GM23338 (cell line): ENCODE measurements around the gene MYRF. TPM values are rescaled to one million over a fixed set of nuclear protein-coding genes. Genes with fewer than 3 reads are reported as not detected.

Source experiments
- ATAC-seq: fragments of 200-7000 bp; cut with Tn5 transposase; 3 replicates; pipeline ENCODE4 v1.9.1; 2020
- DNase-seq: peaks from one replicate; pipeline ENCODE4 v3.0.0-alpha.2; 2015; ENCODE audit warnings: low spot score
- H2AFZ ChIP-seq: fragments of 200-600 bp; sonication (generic); 2 replicates; pipeline ENCODE4 v1.8.0; 2016; ENCODE audit warnings: antibody characterized with exemption, mild to moderate bottlenecking, moderate library complexity
- H3F3A ChIP-seq: fragments of 200-600 bp; sonication (generic); replicated peaks from 2 replicates; pipeline ENCODE4 v1.8.0; 2017; ENCODE audit warnings: antibody characterized with exemption, mixed run types, low read depth
- H3K27ac ChIP-seq: fragments of 200-600 bp; sonication (generic); 2 replicates; pipeline ENCODE4 v1.6.1; 2016; ENCODE audit warnings: low read depth
- H3K27me3 ChIP-seq: fragments of 200-600 bp; sonication (generic); 2 replicates; pipeline ENCODE4 v1.8.0; 2016; ENCODE audit warnings: mild to moderate bottlenecking, mixed run types, moderate library complexity; ENCODE audit not compliant: insufficient read depth
- H3K36me3 ChIP-seq: fragments of 200-600 bp; sonication (generic); 2 replicates; pipeline ENCODE4 v1.8.0; 2016; ENCODE audit warnings: mild to moderate bottlenecking; ENCODE audit not compliant: insufficient read depth
- H3K4me1 ChIP-seq: fragments of 200-600 bp; sonication (generic); 2 replicates; pipeline ENCODE4 v1.8.0; 2016; ENCODE audit warnings: mild to moderate bottlenecking, moderate library complexity; ENCODE audit not compliant: insufficient read depth
- H3K4me2 ChIP-seq: fragments of 200-600 bp; sonication (generic); 2 replicates; pipeline ENCODE4 v1.7.1; 2017; ENCODE audit warnings: mixed run types
- H3K4me3 ChIP-seq: fragments of 200-600 bp; sonication (generic); 2 replicates; pipeline ENCODE4 v1.6.1; 2016; ENCODE audit warnings: mixed run types
- H3K79me2 ChIP-seq: fragments of 200-600 bp; sonication (generic); replicated peaks from 2 replicates; pipeline ENCODE4 v1.8.0; 2017; ENCODE audit warnings: mild to moderate bottlenecking; ENCODE audit not compliant: insufficient read depth
- H3K9me2 ChIP-seq: fragments of 200-600 bp; sonication (generic); 2 replicates; pipeline ENCODE4 v1.8.0; 2017; ENCODE audit not compliant: insufficient read depth
- H4K20me1 ChIP-seq: fragments of 200-600 bp; sonication (generic); replicated peaks from 2 replicates; pipeline ENCODE4 v1.8.0; 2017; ENCODE audit warnings: mild to moderate bottlenecking; ENCODE audit not compliant: insufficient read depth
- H3K27ac Mint-ChIP-seq: 2 replicates; pipeline ENCODE4 v1.8.0; 2020; ENCODE audit warnings: inconsistent platforms, mild to moderate bottlenecking, moderate library complexity, mixed read lengths
- H3K27me3 Mint-ChIP-seq: 3 replicates; pipeline ENCODE4 v1.8.0; 2022; ENCODE audit warnings: low read depth, mild to moderate bottlenecking, moderate library complexity, mixed read lengths, inconsistent platforms; ENCODE audit not compliant: insufficient read depth, poor library complexity
- H3K36me3 Mint-ChIP-seq: 3 replicates; pipeline ENCODE4 v1.8.0; 2021; ENCODE audit warnings: low read depth, mild to moderate bottlenecking, inconsistent platforms, moderate library complexity, mixed read lengths
- H3K4me1 Mint-ChIP-seq: 3 replicates; pipeline ENCODE4 v1.8.0; 2020; ENCODE audit warnings: mild to moderate bottlenecking, inconsistent platforms, mixed read lengths
- H3K4me3 Mint-ChIP-seq: 3 replicates; pipeline ENCODE4 v1.8.0; 2021; ENCODE audit warnings: moderate library complexity, mild to moderate bottlenecking, inconsistent platforms, mixed read lengths
- H3K9me3 Mint-ChIP-seq: 3 replicates; pipeline ENCODE4 v1.8.0; 2020; ENCODE audit warnings: moderate library complexity, mild to moderate bottlenecking, inconsistent platforms, mixed read lengths
- EZH2 ChIP-seq: fragments of 200-600 bp; sonication (generic); IDR thresholded peaks from one replicate; pipeline ENCODE4 v1.8.0; 2017; ENCODE audit warnings: antibody characterized with exemption, mild to moderate bottlenecking, low read depth; ENCODE audit not compliant: unreplicated experiment
- EZH2phosphoT487 ChIP-seq: fragments of 200-600 bp; sonication (generic); IDR thresholded peaks from one replicate; pipeline ENCODE4 v1.8.1; 2018; ENCODE audit warnings: antibody characterized with exemption; ENCODE audit not compliant: unreplicated experiment
- JUNB ChIP-seq: IDR thresholded peaks from one replicate; pipeline ENCODE4 v1.6.1; 2016; ENCODE audit warnings: antibody characterized with exemption; ENCODE audit not compliant: unreplicated experiment
- NANOG ChIP-seq: IDR thresholded peaks from 2 replicates; pipeline ENCODE4 v1.6.1; 2016; ENCODE audit warnings: antibody characterized with exemption, borderline replicate concordance
- POLR2AphosphoS5 ChIP-seq: IDR thresholded peaks from 2 replicates; pipeline ENCODE4 v1.6.1; 2016; ENCODE audit warnings: antibody characterized with exemption, low read depth
- ZNF114 ChIP-seq: fragments of 250-450 bp; sonication (Bioruptor Pico); IDR thresholded peaks from 2 replicates; pipeline ENCODE4 v1.5.0; 2020; ENCODE audit warnings: mild to moderate bottlenecking, moderate library complexity
- ZNF331 ChIP-seq: fragments of 250-450 bp; sonication (Bioruptor Pico); IDR thresholded peaks from 2 replicates; pipeline ENCODE4 v1.5.0; 2020; ENCODE audit warnings: low read depth, mild to moderate bottlenecking, moderate library complexity
- polyA plus RNA-seq: library from polyadenylated mRNA; unstranded; fragments of >200 nt; fragmentation: Nextera tagmentation; extraction: Ambion mirVana; gene quantifications from 2 replicates; pipeline ENCODE4 v1.2.1, GENCODE V29; 2016
- total RNA-seq: library from RNA; depleted of rRNA; stranded (reverse); fragments of >200 nt; shearing (Covaris generic); gene quantifications from 2 replicates; pipeline ENCODE4 v1.2.3, GENCODE V29; 2014
- TF ChIP-seq, protein P1 (sequence below): fragments of 250-450 bp; sonication (Bioruptor Pico); IDR thresholded peaks from 2 replicates; pipeline ENCODE4 v1.5.0; 2020; ENCODE audit warnings: mild to moderate bottlenecking, moderate library complexity
- TF ChIP-seq, protein P2 (sequence below), 2 experiments: fragments of 200-600 bp in 1 of 2; sonication (generic) in 1 of 2; conservative IDR thresholded peaks; 2 replicates each; pipeline versions ENCODE4 v1.5.1 to v1.6.1; 2016 to 2017; ENCODE audit warnings: antibody characterized with exemption in 2 of 2, low read depth in 2 of 2, mild to moderate bottlenecking in 2 of 2, moderate library complexity in 1 of 2

MYRF gene
- total and polyA plus RNA-seq, 2 experiments from 2014 or later: 1.9 to 5.5 TPM

DNA sequence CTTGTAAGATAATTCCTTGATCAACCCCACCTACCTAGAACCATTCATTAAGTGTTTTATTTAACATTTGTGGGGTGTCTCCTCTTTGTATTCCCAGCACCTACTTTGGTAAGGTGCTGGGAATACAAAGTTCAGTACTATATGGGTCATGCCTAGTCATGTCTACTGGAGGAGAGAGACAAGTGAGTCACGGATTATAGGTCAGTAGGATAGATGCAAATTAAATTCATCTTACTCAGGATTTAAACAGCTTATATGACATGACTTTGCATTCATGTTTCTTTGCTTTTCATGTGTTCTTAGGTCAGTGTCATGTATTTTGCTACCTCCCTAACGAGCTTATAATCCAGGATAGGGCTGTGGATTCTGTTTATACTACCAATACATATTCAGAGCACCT lies 67.7 kb downstream of the MYRF start (continued):
- TF ChIP-seq, protein P1, sequence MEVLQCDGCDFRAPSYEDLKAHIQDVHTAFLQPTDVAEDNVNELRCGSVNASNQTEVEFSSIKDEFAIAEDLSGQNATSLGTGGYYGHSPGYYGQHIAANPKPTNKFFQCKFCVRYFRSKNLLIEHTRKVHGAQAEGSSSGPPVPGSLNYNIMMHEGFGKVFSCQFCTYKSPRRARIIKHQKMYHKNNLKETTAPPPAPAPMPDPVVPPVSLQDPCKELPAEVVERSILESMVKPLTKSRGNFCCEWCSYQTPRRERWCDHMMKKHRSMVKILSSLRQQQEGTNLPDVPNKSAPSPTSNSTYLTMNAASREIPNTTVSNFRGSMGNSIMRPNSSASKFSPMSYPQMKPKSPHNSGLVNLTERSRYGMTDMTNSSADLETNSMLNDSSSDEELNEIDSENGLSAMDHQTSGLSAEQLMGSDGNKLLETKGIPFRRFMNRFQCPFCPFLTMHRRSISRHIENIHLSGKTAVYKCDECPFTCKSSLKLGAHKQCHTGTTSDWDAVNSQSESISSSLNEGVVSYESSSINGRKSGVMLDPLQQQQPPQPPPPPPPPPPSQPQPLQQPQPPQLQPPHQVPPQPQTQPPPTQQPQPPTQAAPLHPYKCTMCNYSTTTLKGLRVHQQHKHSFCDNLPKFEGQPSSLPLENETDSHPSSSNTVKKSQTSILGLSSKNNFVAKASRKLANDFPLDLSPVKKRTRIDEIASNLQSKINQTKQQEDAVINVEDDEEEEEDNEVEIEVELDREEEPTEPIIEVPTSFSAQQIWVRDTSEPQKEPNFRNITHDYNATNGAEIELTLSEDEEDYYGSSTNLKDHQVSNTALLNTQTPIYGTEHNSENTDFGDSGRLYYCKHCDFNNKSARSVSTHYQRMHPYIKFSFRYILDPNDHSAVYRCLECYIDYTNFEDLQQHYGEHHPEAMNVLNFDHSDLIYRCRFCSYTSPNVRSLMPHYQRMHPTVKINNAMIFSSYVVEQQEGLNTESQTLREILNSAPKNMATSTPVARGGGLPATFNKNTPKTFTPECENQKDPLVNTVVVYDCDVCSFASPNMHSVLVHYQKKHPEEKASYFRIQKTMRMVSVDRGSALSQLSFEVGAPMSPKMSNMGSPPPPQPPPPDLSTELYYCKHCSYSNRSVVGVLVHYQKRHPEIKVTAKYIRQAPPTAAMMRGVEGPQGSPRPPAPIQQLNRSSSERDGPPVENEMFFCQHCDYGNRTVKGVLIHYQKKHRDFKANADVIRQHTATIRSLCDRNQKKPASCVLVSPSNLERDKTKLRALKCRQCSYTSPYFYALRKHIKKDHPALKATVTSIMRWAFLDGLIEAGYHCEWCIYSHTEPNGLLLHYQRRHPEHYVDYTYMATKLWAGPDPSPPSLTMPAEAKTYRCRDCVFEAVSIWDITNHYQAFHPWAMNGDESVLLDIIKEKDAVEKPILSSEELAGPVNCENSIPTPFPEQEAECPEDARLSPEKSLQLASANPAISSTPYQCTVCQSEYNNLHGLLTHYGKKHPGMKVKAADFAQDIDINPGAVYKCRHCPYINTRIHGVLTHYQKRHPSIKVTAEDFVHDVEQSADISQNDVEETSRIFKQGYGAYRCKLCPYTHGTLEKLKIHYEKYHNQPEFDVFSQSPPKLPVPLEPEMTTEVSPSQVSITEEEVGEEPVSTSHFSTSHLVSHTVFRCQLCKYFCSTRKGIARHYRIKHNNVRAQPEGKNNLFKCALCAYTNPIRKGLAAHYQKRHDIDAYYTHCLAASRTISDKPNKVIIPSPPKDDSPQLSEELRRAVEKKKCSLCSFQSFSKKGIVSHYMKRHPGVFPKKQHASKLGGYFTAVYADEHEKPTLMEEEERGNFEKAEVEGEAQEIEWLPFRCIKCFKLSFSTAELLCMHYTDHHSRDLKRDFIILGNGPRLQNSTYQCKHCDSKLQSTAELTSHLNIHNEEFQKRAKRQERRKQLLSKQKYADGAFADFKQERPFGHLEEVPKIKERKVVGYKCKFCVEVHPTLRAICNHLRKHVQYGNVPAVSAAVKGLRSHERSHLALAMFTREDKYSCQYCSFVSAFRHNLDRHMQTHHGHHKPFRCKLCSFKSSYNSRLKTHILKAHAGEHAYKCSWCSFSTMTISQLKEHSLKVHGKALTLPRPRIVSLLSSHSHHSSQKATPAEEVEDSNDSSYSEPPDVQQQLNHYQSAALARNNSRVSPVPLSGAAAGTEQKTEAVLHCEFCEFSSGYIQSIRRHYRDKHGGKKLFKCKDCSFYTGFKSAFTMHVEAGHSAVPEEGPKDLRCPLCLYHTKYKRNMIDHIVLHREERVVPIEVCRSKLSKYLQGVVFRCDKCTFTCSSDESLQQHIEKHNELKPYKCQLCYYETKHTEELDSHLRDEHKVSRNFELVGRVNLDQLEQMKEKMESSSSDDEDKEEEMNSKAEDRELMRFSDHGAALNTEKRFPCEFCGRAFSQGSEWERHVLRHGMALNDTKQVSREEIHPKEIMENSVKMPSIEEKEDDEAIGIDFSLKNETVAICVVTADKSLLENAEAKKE (CRISPR knock-in tag): no peak
- TF ChIP-seq ZNF114 (CRISPR knock-in tag) (no peak), JUNB (no peak), POLR2AphosphoS5 (no peak), NANOG (no peak), ZNF331 (CRISPR knock-in tag) (no peak)
- TF ChIP-seq, protein P2, sequence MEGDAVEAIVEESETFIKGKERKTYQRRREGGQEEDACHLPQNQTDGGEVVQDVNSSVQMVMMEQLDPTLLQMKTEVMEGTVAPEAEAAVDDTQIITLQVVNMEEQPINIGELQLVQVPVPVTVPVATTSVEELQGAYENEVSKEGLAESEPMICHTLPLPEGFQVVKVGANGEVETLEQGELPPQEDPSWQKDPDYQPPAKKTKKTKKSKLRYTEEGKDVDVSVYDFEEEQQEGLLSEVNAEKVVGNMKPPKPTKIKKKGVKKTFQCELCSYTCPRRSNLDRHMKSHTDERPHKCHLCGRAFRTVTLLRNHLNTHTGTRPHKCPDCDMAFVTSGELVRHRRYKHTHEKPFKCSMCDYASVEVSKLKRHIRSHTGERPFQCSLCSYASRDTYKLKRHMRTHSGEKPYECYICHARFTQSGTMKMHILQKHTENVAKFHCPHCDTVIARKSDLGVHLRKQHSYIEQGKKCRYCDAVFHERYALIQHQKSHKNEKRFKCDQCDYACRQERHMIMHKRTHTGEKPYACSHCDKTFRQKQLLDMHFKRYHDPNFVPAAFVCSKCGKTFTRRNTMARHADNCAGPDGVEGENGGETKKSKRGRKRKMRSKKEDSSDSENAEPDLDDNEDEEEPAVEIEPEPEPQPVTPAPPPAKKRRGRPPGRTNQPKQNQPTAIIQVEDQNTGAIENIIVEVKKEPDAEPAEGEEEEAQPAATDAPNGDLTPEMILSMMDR (conservative IDR thresholded peaks at IDR 0.05; ENCODE audit: low read depth in 2 of 2): no peak

DNA sequence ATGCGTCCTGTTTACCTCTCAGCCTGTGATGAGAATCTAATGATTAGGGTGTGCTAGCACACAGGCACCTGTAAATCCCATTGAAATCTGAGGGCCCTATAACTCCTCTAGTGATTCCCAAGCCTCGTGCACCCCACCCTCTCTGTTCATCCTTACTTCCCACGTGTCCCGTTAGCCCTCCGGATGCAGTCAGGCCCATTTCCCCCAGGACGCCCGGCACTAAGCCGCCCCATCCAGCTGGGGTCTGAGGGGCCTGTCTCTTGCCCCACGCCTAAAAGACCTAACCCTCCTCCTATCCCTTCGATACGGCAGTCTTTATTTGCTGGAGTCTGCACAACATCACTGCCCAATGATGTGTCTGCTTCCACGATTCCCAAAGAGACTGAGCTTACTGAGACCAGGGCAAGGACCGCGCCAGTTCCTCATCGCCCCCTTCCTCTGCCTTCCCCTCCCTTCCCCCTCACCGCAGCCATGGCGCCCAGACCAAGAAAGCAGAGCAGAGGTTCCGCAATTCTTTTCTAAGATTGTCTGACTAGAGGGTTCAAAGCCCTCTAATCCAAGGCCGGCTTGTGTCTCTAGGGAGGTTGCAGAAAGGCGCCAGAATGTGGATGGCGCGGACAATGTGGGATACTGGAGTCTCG lies 74.6 kb downstream of the MYRF start:
- ATAC-seq: peak; percentile 15
- Mint-ChIP-seq H3K4me3 (peak overlapping the region; percentile 87), H3K27me3 (peaks cover 21% of the 10 kb centered on the region), H3K4me1 (peaks cover 38% of the 10 kb centered on the region), H3K36me3 (peaks cover 36% of the 10 kb centered on the region), H3K9me3 (peaks cover 3% of the 10 kb centered on the region; the same call in 1 of the 3 replicates), H3K27ac (peak overlapping the region; percentile 97)
- peak overlapping the region; percentile 99 for H3K27ac ChIP-seq
- peak overlapping the region; percentile 100 for H3K4me2 ChIP-seq
- DNase-seq: no peak
- H3F3A ChIP-seq: peaks cover 33% of the 10 kb centered on the region
- H4K20me1 ChIP-seq: peaks cover 23% of the 10 kb centered on the region
- H2AFZ ChIP-seq: peak overlapping the region; percentile 86; the same call in 1 of the 2 replicates
- H3K9me2 ChIP-seq: no peaks in the 10 kb centered on the region
- H3K4me1 ChIP-seq: peaks cover 40% of the 10 kb centered on the region
- peak overlapping the region; percentile 99 for H3K4me3 ChIP-seq
- H3K27me3 ChIP-seq: no peaks in the 10 kb centered on the region
- no peak for TF ChIP-seq NANOG
- TF ChIP-seq EZH2phosphoT487: no peak
- no peak for TF ChIP-seq ZNF331 (CRISPR knock-in tag)
- TF ChIP-seq EZH2: no peak
- peak; percentile 32; the same call in 1 of the 2 replicates for TF ChIP-seq POLR2AphosphoS5
- H3K36me3 ChIP-seq: peaks cover 5% of the 10 kb centered on the region
- H3K79me2 ChIP-seq: peaks cover 42% of the 10 kb centered on the region
